NCI-H2227 (cell line): ENCODE data around the gene SMPD1.
A peak's percentile ranks its signal among the peaks of the same experiment; 100 is the strongest.

Source experiments
- DNase-seq: peaks from one replicate; lab custom pipeline; 2025; ENCODE audit not compliant: unreplicated experiment; lab: John Stamatoyannopoulos, UW

Gene SMPD1

DNA sequence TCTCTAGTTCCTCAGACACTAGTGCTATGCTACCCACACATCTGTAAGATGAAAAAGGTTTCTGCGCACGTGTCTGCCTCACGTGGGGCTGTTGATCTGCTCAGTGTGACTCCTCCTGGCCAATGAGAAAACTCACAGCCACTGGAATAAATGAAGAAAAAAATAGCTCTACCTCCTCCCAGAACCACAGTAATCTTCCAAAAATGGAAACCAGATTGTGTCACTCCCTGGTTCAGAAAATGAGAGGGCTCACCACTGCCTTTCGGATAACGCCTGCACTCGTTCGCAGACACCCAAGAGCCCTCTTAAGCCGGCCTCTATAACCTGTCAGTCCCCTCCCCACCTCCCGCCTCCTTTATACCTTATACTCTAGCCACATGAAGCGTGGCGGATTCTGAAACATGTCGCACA is 23.5 kb downstream of the SMPD1 start:
- no peak for DNase-seq

DNA sequence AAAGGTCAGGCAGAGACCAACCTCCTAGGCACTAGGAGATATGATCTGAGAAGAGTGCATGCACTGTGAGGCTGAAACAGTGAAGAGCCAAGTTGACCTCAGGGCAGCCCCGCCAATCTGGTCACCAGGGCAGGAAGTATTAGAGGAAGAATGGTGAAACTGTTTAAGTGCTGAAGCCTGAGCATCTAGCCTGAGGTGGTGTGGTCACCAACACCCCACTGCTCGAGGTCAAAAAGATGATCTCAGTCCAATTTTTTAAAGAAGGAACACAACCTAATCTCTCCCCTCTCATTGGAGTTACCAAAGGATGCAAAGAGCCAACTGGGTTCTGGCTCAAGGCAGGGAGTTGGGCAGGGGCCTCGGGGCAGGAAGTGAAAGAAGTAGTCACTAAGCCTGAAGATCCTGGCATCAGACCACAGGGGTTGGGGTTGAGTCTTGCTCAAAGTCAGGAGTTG is 24.6 kb downstream of the SMPD1 start:
- no peak for DNase-seq

DNA sequence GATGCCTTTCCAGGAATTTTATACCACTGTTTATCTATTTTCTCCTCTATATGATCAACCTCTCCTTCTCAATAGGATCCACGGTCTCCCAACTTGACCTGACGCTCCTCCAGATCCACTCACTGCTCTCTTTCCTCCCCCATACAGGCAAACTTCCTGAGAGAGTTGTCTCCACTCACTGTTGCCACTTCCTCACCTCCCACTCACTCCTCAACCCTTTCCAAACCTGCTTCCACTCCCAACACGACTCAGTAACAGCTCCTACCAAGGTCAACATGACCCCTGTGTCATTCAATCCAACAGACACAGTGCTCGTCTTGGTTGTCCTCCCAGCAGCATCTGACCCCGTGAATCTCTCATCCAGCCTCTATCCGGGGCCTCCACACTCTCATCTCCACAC is 25.5 kb downstream of the SMPD1 start:
- DNase-seq = no peak

DNA sequence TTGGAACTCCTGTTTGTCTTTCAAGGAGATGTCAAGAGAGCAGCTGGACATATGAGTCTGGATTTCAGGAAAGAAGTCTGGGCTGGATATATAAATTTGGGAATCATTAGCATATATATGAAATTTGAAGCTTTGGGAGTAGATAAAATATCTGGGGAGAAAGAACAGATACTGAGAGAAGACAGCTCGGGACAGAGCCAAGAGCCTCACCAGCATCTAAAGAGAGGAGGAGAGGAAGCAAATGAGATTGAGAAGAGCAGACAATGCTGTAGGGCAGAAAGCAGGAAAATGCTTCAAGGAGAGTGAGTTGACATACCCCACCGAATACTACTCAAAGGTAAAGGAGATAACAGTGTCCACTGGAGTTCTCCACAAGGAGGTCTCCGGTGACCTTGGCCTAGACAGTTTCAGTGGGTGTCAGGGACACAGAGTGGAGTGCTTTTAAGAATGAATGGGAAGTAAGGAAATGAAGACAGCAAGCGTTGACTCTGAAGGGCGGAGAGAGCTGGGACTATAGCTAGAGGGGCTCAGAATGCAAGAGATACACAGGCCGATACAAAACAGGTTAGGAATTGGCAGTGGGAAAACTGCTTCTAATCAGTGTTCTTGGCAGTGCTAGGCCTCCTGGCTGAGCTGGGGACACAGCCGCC is 27.8 kb downstream of the SMPD1 start:
- DNase-seq = peak; percentile 37

DNA sequence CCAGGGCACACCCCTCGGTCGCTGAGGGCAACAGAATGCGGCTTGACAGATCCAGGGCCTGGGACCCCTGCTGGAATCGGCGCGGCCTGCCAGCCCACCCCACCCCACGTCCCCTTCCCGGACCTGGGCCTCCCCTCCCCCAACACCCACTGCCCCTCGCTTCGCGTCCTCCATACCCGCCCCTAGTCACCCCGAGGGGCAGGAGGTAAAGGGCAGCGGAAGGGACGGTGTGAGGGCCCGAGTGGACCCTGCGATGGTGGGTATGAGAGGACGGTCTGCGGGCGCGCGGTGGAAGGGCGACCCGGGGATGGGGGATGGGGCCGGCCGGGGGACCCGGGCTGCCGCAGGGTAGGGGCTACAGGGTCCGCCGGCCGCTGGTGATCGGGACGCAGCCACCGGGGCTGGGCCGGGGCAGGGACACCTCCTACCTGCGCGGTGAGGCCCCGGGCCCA is 28.3 kb downstream of the SMPD1 start:
- no peak for DNase-seq

DNA sequence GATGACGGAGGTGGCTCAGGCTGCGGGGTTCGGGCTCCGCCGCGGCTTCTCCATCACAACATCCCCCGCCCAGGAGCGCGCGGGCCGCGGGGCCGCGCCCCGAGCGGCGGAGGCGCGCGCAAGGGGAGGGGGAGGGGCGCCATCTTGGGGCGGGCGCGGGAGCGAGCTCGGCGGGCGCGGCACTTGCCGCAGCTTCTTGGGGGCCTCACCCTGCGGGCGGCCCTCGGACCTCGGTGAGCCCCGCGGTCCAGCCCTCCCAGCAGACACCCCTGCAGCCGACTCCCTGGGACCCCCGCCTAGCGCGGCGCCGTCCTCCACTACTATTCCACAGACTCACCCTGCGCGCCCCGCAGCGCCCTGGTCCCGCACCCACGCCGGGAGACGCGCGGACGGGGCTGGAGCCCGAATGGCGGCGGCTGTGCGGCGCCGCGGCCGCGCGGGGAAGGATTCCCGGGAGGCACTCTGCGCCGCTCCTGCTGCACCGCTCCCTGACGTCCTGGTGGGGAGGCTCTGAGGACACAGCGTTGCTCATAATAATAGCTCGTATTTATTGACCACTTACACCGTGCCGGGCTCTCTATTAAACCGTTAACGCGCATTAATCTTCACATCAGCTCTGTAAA is 28.8 kb downstream of the SMPD1 start, which contains the start of gene APBB1:
Gene APBB1 (minus strand): TSS at position 86 of the 623 bp plus-strand sequence. CDS start 7,747 bp downstream, outside the sequence.
- DNase-seq = peak; percentile 89

DNA sequence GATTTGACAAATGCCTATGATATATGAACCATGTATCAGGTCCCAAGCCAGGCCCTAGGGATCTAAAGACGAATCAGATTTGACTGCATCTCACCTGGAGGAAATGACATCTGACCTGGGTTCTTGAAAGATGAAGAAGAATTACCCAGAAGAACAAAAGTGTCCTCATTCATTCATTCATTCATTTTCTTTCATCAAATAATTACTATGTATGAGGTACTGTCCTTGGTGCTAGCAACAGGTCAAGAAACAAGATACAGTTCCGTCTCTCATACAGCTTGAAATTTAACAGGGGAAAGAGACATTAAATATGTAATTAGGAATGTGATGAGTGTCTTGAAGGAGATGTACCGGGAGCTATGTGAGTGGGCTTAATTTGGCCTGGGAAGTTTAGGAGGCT is 30.4 kb downstream of the SMPD1 start:
- no peak for DNase-seq

DNA sequence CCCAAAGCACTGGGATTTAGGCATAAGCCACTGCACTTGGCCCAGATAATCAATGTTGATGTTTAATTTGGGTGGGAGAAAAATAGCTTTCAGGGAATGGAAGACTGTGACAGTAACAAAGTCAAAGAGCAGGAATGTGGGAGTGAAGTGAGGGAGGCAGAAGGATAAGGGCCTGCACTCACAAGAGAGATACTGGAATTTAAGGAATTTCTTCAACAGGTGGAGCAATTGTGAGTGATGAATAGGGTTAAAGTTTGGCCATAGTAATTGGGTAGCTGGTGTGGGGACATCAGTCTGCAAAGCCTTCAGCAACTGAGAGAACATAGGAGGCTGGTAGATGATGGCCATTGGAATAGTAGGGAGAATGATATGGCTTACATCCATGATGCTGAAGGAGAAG is 37.2 kb downstream of the SMPD1 start:
- DNase-seq = no peak

DNA sequence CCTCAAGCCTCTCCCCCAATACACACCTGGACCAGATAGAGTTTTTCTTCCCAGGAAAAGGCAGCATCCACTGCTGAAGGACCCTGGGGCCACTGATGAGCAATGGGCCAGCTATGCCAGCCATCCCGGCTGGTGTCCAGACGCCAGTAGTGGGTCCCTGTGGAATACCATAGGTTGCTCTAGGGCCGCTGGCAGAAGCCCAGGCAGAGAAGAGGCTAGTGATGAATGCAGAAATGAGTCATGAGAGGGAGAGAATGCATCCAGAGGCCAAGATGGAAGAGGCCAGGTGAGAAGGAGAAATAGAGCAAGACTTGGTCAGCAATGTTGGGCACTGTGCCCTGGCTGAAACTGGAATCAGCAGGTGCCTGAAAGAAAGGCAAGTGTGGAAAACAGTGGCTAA is 41.6 kb downstream of the SMPD1 start:
- DNase-seq = no peak

DNA sequence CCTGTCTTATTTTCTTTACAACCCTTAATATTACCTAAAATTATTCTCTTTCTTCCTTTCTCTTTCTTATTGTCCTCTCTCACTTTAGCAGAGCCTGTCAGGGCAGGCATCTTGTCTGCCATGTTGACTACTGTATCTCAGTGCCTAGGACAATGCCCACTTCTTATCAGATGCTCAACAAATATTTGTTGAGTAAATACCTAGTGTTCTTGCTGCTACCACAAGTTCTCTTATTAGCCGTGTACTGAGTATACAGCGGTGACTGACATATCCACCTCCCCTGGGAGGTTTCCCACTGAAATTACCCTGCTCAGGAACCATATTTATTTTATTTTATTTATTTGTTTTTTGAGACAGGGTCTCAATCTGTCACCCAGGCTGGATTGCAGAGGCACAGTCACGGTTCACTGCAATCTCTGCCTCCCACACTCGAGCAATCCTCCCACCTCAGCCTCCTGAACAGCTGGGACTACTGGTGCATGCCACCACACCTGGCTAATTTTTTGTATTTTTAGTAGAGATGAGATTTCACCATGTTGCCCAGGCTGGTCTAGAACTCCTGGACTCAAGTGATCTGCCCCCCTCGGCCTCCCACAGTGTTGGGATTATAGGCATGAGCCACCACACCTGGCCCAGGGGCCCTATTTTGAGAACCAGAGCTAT is 43.9 kb downstream of the SMPD1 start:
- no peak for DNase-seq

DNA sequence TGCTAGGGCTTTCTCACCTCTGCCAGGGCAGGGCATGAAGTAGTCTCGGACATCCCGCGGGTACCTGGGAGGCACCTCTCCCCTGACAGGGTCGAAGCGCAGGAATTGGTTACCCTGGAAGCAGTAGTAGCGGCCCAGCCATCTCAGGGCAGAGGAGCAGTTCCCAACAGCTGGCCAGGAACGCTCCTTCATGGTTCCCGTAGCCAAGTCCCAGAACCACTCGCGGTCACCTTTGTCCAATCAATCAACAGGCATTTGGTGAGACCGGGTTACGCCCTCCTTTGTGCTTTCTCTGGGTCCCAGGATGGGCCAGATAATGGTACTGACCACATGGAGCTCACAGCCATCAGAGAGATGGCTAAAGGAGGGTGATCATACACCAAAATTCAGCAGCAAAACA is 47.1 kb downstream of the SMPD1 start:
- DNase-seq = no peak

DNA sequence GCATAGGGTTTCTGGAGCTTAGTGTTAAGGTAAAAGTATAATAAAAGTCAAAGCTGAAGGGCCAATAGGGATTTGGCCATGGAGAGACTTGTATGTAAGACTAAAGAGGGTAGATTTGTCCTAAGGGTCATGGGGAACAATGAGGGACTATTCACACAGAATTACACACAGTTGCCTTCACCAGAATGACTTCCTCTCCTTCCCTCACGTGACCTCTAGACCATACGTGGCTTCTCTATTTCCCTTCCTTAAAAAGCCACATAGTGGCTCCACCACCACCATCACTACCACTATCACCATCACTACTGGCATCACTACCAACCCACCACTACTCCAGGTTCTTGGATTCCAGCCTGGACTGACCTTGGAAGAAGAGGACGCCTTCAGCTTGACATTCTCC is 47.7 kb downstream of the SMPD1 start:
- DNase-seq = no peak

DNA sequence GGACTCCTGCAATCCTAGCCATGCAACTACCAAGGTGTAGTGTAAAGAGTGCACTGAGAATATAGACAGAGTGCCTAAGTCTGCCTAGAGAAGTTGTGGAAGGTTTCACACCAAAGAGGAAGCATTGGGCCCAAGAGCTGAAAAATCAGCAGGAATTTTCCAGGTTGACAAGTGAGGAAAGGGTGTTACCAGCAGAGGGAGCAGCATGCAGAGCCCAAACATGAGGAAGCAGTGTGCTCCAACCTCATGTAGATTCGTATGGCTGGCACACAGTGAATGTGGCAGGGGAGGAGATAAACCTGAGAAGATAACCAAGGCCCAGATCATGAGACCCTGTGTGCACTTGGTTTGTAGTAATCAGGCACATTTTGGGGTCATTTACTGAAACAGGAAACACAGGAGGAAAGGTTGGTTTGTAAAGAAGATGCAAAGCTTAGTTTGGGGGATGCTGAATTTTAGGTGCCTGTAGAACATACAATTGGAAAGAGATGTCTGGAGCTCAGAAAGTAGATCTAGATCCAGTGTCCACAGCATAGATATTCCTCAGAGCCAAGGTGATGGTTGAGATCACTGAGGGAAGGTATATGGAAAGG is 48.8 kb downstream of the SMPD1 start:
- DNase-seq = peak; percentile 39

DNA sequence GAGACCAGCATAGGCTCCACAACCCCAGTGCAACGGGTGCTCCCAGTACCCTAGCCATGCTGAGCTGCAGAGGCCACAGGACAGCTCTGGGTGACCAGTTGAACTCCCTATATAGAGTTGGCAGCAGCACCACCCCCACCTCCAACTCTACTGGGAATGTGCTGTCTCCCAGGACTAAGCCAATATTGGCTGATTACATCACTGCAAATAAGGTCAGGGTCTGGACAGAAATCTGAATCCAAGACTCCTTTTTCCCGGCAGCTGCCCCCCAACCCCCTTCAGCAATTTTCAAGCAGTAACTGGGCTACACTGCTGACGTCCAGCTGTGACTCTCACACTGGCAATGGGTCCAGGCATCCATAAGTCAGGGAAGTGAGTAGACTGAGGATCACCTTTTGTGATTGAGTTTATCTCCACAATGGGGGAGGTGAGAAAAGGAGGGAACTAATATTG is 50.7 kb downstream of the SMPD1 start, which contains the start of gene HPX:
Gene HPX (minus strand): TSS at position 82 of the 453 bp plus-strand sequence. CDS start 24 bp downstream, at position 58.
- DNase-seq = no peak

DNA sequence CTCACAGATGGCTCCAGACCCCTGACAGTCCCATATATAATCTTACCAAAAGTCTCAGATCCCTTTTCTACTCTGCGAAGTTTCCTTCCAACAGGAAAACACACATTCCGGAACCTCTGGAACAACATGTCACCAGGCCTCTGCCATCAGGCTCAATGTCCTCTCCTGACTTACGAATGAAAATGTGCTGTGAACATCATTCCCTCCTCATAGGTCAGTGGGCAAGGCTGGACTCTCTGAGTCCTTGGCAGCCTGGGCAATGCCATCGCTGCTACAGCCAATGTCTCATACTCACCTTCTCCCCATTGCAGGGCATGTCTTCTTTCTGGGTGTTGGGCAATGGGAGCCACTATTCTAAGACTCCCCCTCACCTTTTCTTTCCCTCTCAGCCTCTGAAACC is 52.2 kb downstream of the SMPD1 start:
- DNase-seq = no peak

DNA sequence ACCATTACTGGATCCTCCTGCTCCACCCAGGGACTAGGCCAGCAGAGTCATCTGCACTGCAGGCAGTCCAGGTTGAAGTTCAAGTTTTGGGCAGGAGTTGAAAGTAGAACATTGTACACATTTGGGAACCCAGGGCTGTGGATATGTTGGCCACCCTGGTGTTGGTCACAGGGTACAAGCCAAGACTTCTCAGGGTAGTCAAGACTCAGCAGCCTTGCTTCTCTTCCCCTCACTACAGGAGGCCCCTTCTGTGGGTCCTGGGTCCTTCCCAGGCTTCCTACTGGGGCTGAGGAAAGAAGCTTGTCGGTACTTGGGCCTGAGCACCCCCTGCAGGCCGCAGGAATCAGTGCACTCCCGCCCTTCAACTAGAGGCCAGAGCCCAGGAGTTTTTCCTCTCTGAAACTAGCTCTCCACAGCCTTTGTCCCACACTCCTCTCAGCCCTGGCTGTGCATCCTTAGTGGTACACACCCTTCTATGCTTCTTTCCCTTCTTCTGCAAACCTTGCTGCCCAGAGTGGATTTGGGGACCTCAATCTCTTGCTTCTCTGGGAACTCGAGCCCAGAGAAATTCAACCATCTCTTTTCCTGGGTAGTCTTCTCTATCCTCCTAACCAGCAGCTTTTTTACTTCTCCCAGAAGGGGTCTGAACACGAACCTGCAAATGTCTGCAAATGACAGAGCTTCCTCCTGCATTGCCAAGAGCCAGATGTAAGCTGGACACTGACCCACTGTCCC is 53.2 kb downstream of the SMPD1 start:
- DNase-seq = peak; percentile 75
